Fibroblast of mammary gland (primary cell): ENCODE data around the gene PTPRJ.
A peak's percentile ranks its signal among the peaks of the same experiment; 100 is the strongest.
"Not testable (repeated sequence)": the region's sequence is repeated elsewhere in the genome, so short reads cannot be mapped to it uniquely, and the experiment has no call there.

Experiments
- DNase-seq: peaks from one replicate; pipeline ENCODE4 v3.0.0-alpha.2; 2010; ENCODE audit warnings: low read depth
- H3K4me3 ChIP-seq: 2 replicates; pipeline ENCODE4 v1.5.1; 2011; ENCODE audit warnings: low read depth, mild to moderate bottlenecking, low read length, moderate library complexity; ENCODE audit not compliant: control insufficient read depth
- CTCF ChIP-seq: conservative IDR thresholded peaks from 2 replicates; pipeline ENCODE4 v1.5.1; 2011; ENCODE audit warnings: low read depth, low read length, inconsistent platforms; ENCODE audit not compliant: control insufficient read depth, insufficient read depth

PTPRJ gene

GRCh38 chr11:47943721-47944586, 36.4 kb upstream of the PTPRJ start:
- H3K4me3 ChIP-seq = no peak overlapping the region
- no peak for TF ChIP-seq CTCF
- DNase-seq = no peak

GRCh38 chr11:47944632-47945031, 35.7 kb upstream of the PTPRJ start:
- H3K4me3 ChIP-seq = no peak overlapping the region
- no peak for DNase-seq
- no peak for TF ChIP-seq CTCF

- TF ChIP-seq CTCF = no peak
- H3K4me3 ChIP-seq = no peak overlapping the region
- peak; percentile 97 for DNase-seq
Observed at GRCh38 chr11:47946682-47947559, 33.4 kb upstream of the PTPRJ start.

GRCh38 chr11:47948137-47948536, 32.2 kb upstream of the PTPRJ start:
- TF ChIP-seq CTCF = no peak
- DNase-seq = no peak
- no peak overlapping the region for H3K4me3 ChIP-seq

GRCh38 chr11:47949001-47949675, 31.2 kb upstream of the PTPRJ start:
- not testable (repeated sequence) for DNase-seq, H3K4me3 ChIP-seq

- no peak overlapping the region for H3K4me3 ChIP-seq
- TF ChIP-seq CTCF = no peak
- no peak for DNase-seq
Observed at GRCh38 chr11:47950396-47950795, 30.0 kb upstream of the PTPRJ start.

GRCh38 chr11:47951504-47951903, 28.9 kb upstream of the PTPRJ start:
- H3K4me3 ChIP-seq, DNase-seq: not testable (repeated sequence)
